ENCODE results near the gene CENPQ. TPM values are rescaled to one million over a fixed set of nuclear protein-coding genes. Genes with fewer than 3 reads are reported as not detected.

The CENPQ gene
- total RNA-seq, 1 donor from 2014 or later = 4.1 TPM

DNA sequence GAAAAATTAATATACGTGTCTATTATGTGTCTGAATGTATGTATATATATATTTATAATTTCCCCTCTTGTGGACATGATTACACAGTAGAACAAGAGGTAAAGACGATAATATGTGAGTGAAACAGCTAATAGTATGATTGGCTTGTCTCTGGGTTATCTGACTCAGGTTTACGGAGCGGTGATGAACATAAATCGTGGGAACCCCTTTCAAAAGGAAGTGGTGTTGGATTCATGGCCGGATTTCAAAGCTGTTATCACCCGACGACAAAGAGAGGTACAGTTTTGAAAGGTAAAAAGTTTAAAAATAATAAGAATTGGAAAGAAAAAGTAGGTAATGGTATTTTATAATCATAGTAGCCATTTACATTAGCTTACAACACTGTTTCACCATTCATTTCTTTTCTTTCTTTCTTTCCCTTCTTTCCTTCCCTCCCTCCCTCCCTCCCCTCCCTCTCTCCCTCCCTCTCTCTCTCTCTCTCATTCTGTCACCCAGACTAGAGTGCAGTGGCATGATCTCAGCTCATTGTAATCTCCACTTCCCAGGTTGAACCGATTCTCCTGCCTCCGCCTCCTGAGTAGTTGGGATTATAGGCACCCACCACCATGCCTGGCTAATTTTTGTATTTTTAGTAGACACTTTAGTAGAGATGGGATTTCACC, 52.4 kb downstream of the CENPQ start:
- no peaks in the 10 kb centered on the region for H3K9me3 Mint-ChIP-seq (ENCODE audit: unreplicated experiment)
- no peak for DNase-seq (ENCODE audit: low read depth)
- H3K4me3 Mint-ChIP-seq (ENCODE audit: unreplicated experiment) = no peak overlapping the region
- H3K27me3 Mint-ChIP-seq (ENCODE audit: low read depth, unreplicated experiment) = no peaks in the 10 kb centered on the region
- Histone ChIP-seq H3K36me3 (ENCODE audit: insufficient read depth, low read length) (no peaks in the 10 kb centered on the region), H2AFZ (ENCODE audit: low read depth, low read length) (no peak overlapping the region), H4K20me1 (ENCODE audit: insufficient read depth, low read length) (no peaks in the 10 kb centered on the region), H3K9me3 (ENCODE audit: insufficient read depth, low read depth, low read length) (no peaks in the 10 kb centered on the region), H3K79me2 (ENCODE audit: insufficient read depth, low read length) (no peaks in the 10 kb centered on the region), H3K9ac (ENCODE audit: low read length) (no peak overlapping the region), H3K27ac (ENCODE audit: low read depth, low read length) (no peak overlapping the region), H3K4me2 (ENCODE audit: low read length) (no peak overlapping the region), H3K4me1 (ENCODE audit: insufficient read depth, low read length) (no peaks in the 10 kb centered on the region), H3K27me3 (ENCODE audit: insufficient read depth, low read length) (no peaks in the 10 kb centered on the region), H3K4me3 (ENCODE audit: insufficient read depth, low read depth, low read length) (no peak overlapping the region)
- TF ChIP-seq EZH2 (IDR thresholded peaks at IDR 0.05; ENCODE audit: insufficient read depth, low read length) = no peak
- TF ChIP-seq, protein P1, sequence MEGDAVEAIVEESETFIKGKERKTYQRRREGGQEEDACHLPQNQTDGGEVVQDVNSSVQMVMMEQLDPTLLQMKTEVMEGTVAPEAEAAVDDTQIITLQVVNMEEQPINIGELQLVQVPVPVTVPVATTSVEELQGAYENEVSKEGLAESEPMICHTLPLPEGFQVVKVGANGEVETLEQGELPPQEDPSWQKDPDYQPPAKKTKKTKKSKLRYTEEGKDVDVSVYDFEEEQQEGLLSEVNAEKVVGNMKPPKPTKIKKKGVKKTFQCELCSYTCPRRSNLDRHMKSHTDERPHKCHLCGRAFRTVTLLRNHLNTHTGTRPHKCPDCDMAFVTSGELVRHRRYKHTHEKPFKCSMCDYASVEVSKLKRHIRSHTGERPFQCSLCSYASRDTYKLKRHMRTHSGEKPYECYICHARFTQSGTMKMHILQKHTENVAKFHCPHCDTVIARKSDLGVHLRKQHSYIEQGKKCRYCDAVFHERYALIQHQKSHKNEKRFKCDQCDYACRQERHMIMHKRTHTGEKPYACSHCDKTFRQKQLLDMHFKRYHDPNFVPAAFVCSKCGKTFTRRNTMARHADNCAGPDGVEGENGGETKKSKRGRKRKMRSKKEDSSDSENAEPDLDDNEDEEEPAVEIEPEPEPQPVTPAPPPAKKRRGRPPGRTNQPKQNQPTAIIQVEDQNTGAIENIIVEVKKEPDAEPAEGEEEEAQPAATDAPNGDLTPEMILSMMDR (IDR thresholded peaks at IDR 0.05; ENCODE audit: insufficient read depth, low read depth, low read length) = no peak
- H3K36me3 Mint-ChIP-seq (ENCODE audit: low read depth, unreplicated experiment) = no peaks in the 10 kb centered on the region
- H3K27ac Mint-ChIP-seq (ENCODE audit: unreplicated experiment) = no peak overlapping the region
- H3K4me1 Mint-ChIP-seq (ENCODE audit: low read depth, unreplicated experiment) = no peaks in the 10 kb centered on the region
- FAIRE-seq = no peak

DNA sequence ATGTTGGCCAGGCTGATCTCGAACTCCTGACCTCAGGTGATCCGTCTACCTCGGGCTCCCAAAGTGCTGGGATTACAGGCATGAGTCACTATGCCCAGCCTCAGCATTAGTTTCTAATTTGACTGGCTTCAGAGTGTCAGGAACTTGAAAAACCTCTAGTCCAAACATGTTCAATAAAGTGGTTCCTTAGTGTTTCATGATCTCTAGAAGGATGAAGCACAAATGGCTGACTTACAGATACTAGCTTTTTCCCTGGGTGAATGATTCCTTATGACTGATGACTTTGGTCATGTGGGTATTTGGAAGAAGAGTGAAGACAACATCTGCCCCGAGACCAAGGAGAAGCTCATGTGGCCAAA, 53.0 kb downstream of the CENPQ start:
- no peaks in the 10 kb centered on the region for H3K27me3 Mint-ChIP-seq (ENCODE audit: low read depth, unreplicated experiment)
- no peaks in the 10 kb centered on the region for H3K36me3 Mint-ChIP-seq (ENCODE audit: low read depth, unreplicated experiment)
- H3K4me3 Mint-ChIP-seq (ENCODE audit: unreplicated experiment) = no peak overlapping the region
- no peak overlapping the region for H3K4me3 ChIP-seq (ENCODE audit: insufficient read depth, low read depth, low read length)
- H3K79me2 ChIP-seq (ENCODE audit: insufficient read depth, low read length) = no peaks in the 10 kb centered on the region
- TF ChIP-seq EZH2 (IDR thresholded peaks at IDR 0.05; ENCODE audit: insufficient read depth, low read length) = no peak
- TF ChIP-seq, protein P1 (IDR thresholded peaks at IDR 0.05; ENCODE audit: insufficient read depth, low read depth, low read length) = no peak
- H3K27ac Mint-ChIP-seq (ENCODE audit: unreplicated experiment) = no peak overlapping the region
- no peaks in the 10 kb centered on the region for H3K4me1 ChIP-seq (ENCODE audit: insufficient read depth, low read length)
- H3K36me3 ChIP-seq (ENCODE audit: insufficient read depth, low read length) = no peaks in the 10 kb centered on the region
- H3K9ac ChIP-seq (ENCODE audit: low read length) = no peak overlapping the region
- H4K20me1 ChIP-seq (ENCODE audit: insufficient read depth, low read length) = no peaks in the 10 kb centered on the region
- no peaks in the 10 kb centered on the region for H3K27me3 ChIP-seq (ENCODE audit: insufficient read depth, low read length)
- H3K4me2 ChIP-seq (ENCODE audit: low read length) = no peak overlapping the region
- no peak overlapping the region for H3K27ac ChIP-seq (ENCODE audit: low read depth, low read length)
- DNase-seq (ENCODE audit: low read depth) (no peak), FAIRE-seq (no peak)
- H3K9me3 Mint-ChIP-seq (ENCODE audit: unreplicated experiment) = no peaks in the 10 kb centered on the region
- H3K4me1 Mint-ChIP-seq (ENCODE audit: low read depth, unreplicated experiment) = no peaks in the 10 kb centered on the region
- no peaks in the 10 kb centered on the region for H3K9me3 ChIP-seq (ENCODE audit: insufficient read depth, low read depth, low read length)
- H2AFZ ChIP-seq (ENCODE audit: low read depth, low read length) = no peak overlapping the region

DNA sequence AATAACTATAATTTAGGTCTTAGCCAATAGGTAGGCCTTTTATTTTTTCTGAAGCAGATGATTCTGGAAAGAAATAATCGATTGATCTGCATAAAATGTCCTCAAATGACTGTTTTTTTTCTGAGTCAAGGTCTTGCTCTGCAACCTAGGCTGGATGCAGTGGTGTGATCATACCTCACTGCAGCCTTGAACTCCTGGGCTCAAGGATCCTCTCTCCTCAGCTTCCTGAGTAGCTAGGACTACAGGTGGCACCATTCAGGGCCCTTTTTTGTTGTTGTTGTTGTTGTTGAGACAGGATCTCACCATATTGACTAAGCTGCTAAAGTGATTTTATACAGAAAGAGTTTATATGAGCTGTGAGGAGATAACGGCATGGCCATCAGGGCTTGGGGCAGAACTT, 54.7 kb downstream of the CENPQ start:
- Mint-ChIP-seq H3K4me1 (ENCODE audit: low read depth, unreplicated experiment) (no peaks in the 10 kb centered on the region), H3K27me3 (ENCODE audit: low read depth, unreplicated experiment) (no peaks in the 10 kb centered on the region), H3K36me3 (ENCODE audit: low read depth, unreplicated experiment) (no peaks in the 10 kb centered on the region), H3K27ac (ENCODE audit: unreplicated experiment) (no peak overlapping the region), H3K4me3 (ENCODE audit: unreplicated experiment) (no peak overlapping the region), H3K9me3 (ENCODE audit: unreplicated experiment) (no peaks in the 10 kb centered on the region)
- Histone ChIP-seq H3K9me3 (ENCODE audit: insufficient read depth, low read depth, low read length) (no peaks in the 10 kb centered on the region), H3K27me3 (ENCODE audit: insufficient read depth, low read length) (no peaks in the 10 kb centered on the region), H3K4me1 (ENCODE audit: insufficient read depth, low read length) (no peaks in the 10 kb centered on the region), H3K4me2 (ENCODE audit: low read length) (no peak overlapping the region), H4K20me1 (ENCODE audit: insufficient read depth, low read length) (no peaks in the 10 kb centered on the region), H3K79me2 (ENCODE audit: insufficient read depth, low read length) (no peaks in the 10 kb centered on the region), H3K4me3 (ENCODE audit: insufficient read depth, low read depth, low read length) (no peak overlapping the region), H2AFZ (ENCODE audit: low read depth, low read length) (no peak overlapping the region), H3K36me3 (ENCODE audit: insufficient read depth, low read length) (no peaks in the 10 kb centered on the region), H3K9ac (ENCODE audit: low read length) (no peak overlapping the region), H3K27ac (ENCODE audit: low read depth, low read length) (no peak overlapping the region)
- no peak for FAIRE-seq
- DNase-seq (ENCODE audit: low read depth) = no peak
- TF ChIP-seq EZH2 (IDR thresholded peaks at IDR 0.05; ENCODE audit: insufficient read depth, low read length) = no peak
- TF ChIP-seq, protein P1 (IDR thresholded peaks at IDR 0.05; ENCODE audit: insufficient read depth, low read depth, low read length) = no peak

Measured in astrocyte (in vitro differentiated cells and primary cell).